Neural progenitor cell (in vitro differentiated cells): ENCODE results near the gene UNC80. TPM values are rescaled to one million over a fixed set of nuclear protein-coding genes. Genes with fewer than 3 reads are reported as not detected.

Experiments
- DNase-seq: peaks from one replicate; pipeline ENCODE4 v3.0.0-alpha.2; 2016; ENCODE audit warnings: low spot score
- H2AFZ ChIP-seq: fragments of 200-600 bp; sonication (generic); replicated peaks from 2 replicates; pipeline ENCODE4 v1.6.1; 2016; ENCODE audit warnings: antibody characterized with exemption
- H3F3A ChIP-seq: fragments of 200-600 bp; sonication (generic); 2 replicates; pipeline ENCODE4 v1.6.1; 2016; ENCODE audit warnings: antibody characterized with exemption, low read depth
- H3K27ac ChIP-seq: fragments of 200-600 bp; sonication (generic); 2 replicates; pipeline ENCODE4 v1.5.1; 2016; ENCODE audit warnings: mild to moderate bottlenecking
- H3K27me3 ChIP-seq: fragments of 200-600 bp; sonication (generic); 2 replicates; pipeline ENCODE4 v1.6.1; 2016; ENCODE audit warnings: mild to moderate bottlenecking, moderate library complexity
- H3K36me3 ChIP-seq: fragments of 200-600 bp; sonication (generic); 2 replicates; pipeline ENCODE4 v1.5.1; 2016
- H3K4me1 ChIP-seq: fragments of 200-600 bp; sonication (generic); 2 replicates; pipeline ENCODE4 v1.6.1; 2016; ENCODE audit warnings: mixed run types
- H3K4me2 ChIP-seq: fragments of 200-600 bp; sonication (generic); 2 replicates; pipeline ENCODE4 v1.6.1; 2016
- H3K4me3 ChIP-seq: fragments of 200-600 bp; sonication (generic); 2 replicates; pipeline ENCODE4 v1.5.1; 2016
- H3K79me2 ChIP-seq: fragments of 200-600 bp; sonication (generic); 2 replicates; pipeline ENCODE4 v1.6.1; 2016; ENCODE audit warnings: low read depth
- H3K9ac ChIP-seq: fragments of 200-600 bp; sonication (generic); 2 replicates; pipeline ENCODE4 v1.6.1; 2016
- H3K9me3 ChIP-seq: fragments of 200-600 bp; sonication (generic); 2 replicates; pipeline ENCODE4 v1.5.1; 2016; ENCODE audit warnings: low read depth
- H4K20me1 ChIP-seq: fragments of 200-600 bp; sonication (generic); 2 replicates; pipeline ENCODE4 v1.6.1; 2016; ENCODE audit warnings: low read depth
- H3K27ac Mint-ChIP-seq: 3 replicates; pipeline ENCODE4 v1.8.0; 2021; ENCODE audit warnings: mixed read lengths
- H3K27me3 Mint-ChIP-seq: 2 replicates; pipeline ENCODE4 v1.8.0; 2022; ENCODE audit warnings: low read depth, mild to moderate bottlenecking, inconsistent platforms, moderate library complexity, mixed read lengths; ENCODE audit not compliant: insufficient read depth
- H3K36me3 Mint-ChIP-seq: 3 replicates; pipeline ENCODE4 v1.8.0; 2021; ENCODE audit warnings: mixed read lengths
- H3K4me1 Mint-ChIP-seq: 3 replicates; pipeline ENCODE4 v1.8.0; 2021; ENCODE audit warnings: mixed read lengths
- H3K4me3 Mint-ChIP-seq: 3 replicates; pipeline ENCODE4 v1.8.0; 2021; ENCODE audit warnings: mild to moderate bottlenecking, moderate library complexity, mixed read lengths
- H3K9me3 Mint-ChIP-seq: 3 replicates; pipeline ENCODE4 v1.8.0; 2020; ENCODE audit warnings: mixed read lengths
- CTCF ChIP-seq: fragments of 200-600 bp; sonication (generic); IDR thresholded peaks from 2 replicates; pipeline ENCODE4 v1.5.1; 2017; ENCODE audit warnings: antibody characterized with exemption, mild to moderate bottlenecking
- EZH2 ChIP-seq: fragments of 200-600 bp; sonication (generic); IDR thresholded peaks from 2 replicates; pipeline ENCODE4 v1.6.1; 2017; ENCODE audit warnings: antibody characterized with exemption, mild to moderate bottlenecking, moderate library complexity
- EZH2phosphoT487 ChIP-seq: fragments of 200-600 bp; sonication (generic); IDR thresholded peaks from 2 replicates; pipeline ENCODE4 v1.6.1; 2017; ENCODE audit warnings: antibody characterized with exemption
- small RNA-seq: library from RNA; depleted of rRNA; stranded (forward); fragments of <200 nt; gene quantifications from one replicate; pipeline ENCODE3, GENCODE V24; 2015
- total RNA-seq: library from RNA; depleted of rRNA; stranded (reverse); fragments of >200 nt; gene quantifications from 2 replicates; pipeline ENCODE4 v1.2.3, GENCODE V29; 2015; ENCODE audit warnings: low replicate concordance

UNC80 gene
- total RNA-seq, 1 donor from 2014 or later = 1.9 TPM

GRCh38 chr2:210038078-210038477 lies 266.4 kb downstream of the UNC80 start:
- H3K79me2 ChIP-seq = no peaks in the 10 kb centered on the region
- Mint-ChIP-seq H3K4me3 (no peak overlapping the region), H3K9me3 (peaks cover 2% of the 10 kb centered on the region), H3K27me3 (no peaks in the 10 kb centered on the region), H3K4me1 (no peaks in the 10 kb centered on the region), H3K27ac (no peak overlapping the region), H3K36me3 (peaks cover 8% of the 10 kb centered on the region)
- H3K9ac ChIP-seq = no peak overlapping the region
- H3F3A ChIP-seq = no peaks in the 10 kb centered on the region
- DNase-seq = no peak
- no peaks in the 10 kb centered on the region for H3K9me3 ChIP-seq
- no peak overlapping the region for H3K4me3 ChIP-seq
- H3K4me1 ChIP-seq = no peaks in the 10 kb centered on the region
- H3K27ac ChIP-seq = no peak overlapping the region
- H3K4me2 ChIP-seq = no peak overlapping the region
- H2AFZ ChIP-seq = no peak overlapping the region
- TF ChIP-seq CTCF (no peak), EZH2phosphoT487 (no peak), EZH2 (no peak)
- H3K27me3 ChIP-seq = no peaks in the 10 kb centered on the region
- no peaks in the 10 kb centered on the region for H4K20me1 ChIP-seq
- no peaks in the 10 kb centered on the region for H3K36me3 ChIP-seq

GRCh38 chr2:210046851-210047500 lies 275.3 kb downstream of the UNC80 start:
- Mint-ChIP-seq H3K4me1 (no peaks in the 10 kb centered on the region), H3K27ac (no peak overlapping the region), H3K4me3 (no peak overlapping the region), H3K36me3 (peaks cover 11% of the 10 kb centered on the region), H3K9me3 (no peaks in the 10 kb centered on the region), H3K27me3 (no peaks in the 10 kb centered on the region)
- Histone ChIP-seq H3K27ac (no peak overlapping the region), H3K27me3 (no peaks in the 10 kb centered on the region), H3K36me3 (no peaks in the 10 kb centered on the region), H3F3A (no peaks in the 10 kb centered on the region), H3K4me3 (no peak overlapping the region), H3K9ac (no peak overlapping the region), H4K20me1 (no peaks in the 10 kb centered on the region), H3K9me3 (peaks cover 7% of the 10 kb centered on the region), H3K79me2 (no peaks in the 10 kb centered on the region), H3K4me1 (no peaks in the 10 kb centered on the region), H2AFZ (no peak overlapping the region), H3K4me2 (no peak overlapping the region)
- DNase-seq = no peak
- no peak for TF ChIP-seq CTCF
- TF ChIP-seq EZH2 = no peak
- TF ChIP-seq EZH2phosphoT487 = no peak

Small RNAs within 50 kb of the gene (small RNA-seq; reads per million reads assigned to genes)
- gene RNA5SP118 = not detected

Other genes starting within 250 kb of the UNC80 start
- 92.3 TPM in 2 replicates for gene RPE, start 230.8 kb downstream of the UNC80 start, total RNA-seq